Mesendoderm (in vitro differentiated cells): ENCODE data around the gene TOMM22.

Experiments
- DNase-seq: peaks from one replicate; pipeline ENCODE4 v3.0.0; 2013
- H2AK5ac ChIP-seq: 2 replicates; pipeline ENCODE4 v1.6.1; 2013; ENCODE audit warnings: low read length, inconsistent platforms
- H2BK120ac ChIP-seq: 2 replicates; pipeline ENCODE4 v1.6.1; 2013; ENCODE audit warnings: low read depth, mild to moderate bottlenecking, low read length, moderate library complexity, mixed read lengths
- H2BK15ac ChIP-seq: replicated peaks from 2 replicates; pipeline ENCODE4 v1.6.1; 2013; ENCODE audit warnings: low read depth, mild to moderate bottlenecking, moderate library complexity
- H2BK5ac ChIP-seq: 2 replicates; pipeline ENCODE4 v1.6.1; 2013; ENCODE audit warnings: low read length, inconsistent platforms
- H3K18ac ChIP-seq: 2 replicates; pipeline ENCODE4 v1.6.1; 2013; ENCODE audit warnings: mild to moderate bottlenecking, low read length, mixed read lengths
- H3K23ac ChIP-seq: one replicate; pipeline ENCODE4 v1.6.1; 2013; ENCODE audit warnings: low read length
- H3K27ac ChIP-seq: 2 replicates; pipeline ENCODE4 v1.5.1; 2013; ENCODE audit warnings: low read depth, mild to moderate bottlenecking, inconsistent platforms, low read length, moderate library complexity
- H3K27me3 ChIP-seq: 2 replicates; pipeline ENCODE4 v1.6.1; 2013; ENCODE audit warnings: low read length, control low read depth, mild to moderate bottlenecking, inconsistent platforms; ENCODE audit not compliant: insufficient read depth, poor library complexity
- H3K36me3 ChIP-seq: 2 replicates; pipeline ENCODE4 v1.6.1; 2013; ENCODE audit warnings: low read length, inconsistent platforms; ENCODE audit not compliant: control insufficient read depth, insufficient read depth
- H3K4ac ChIP-seq: one replicate; pipeline ENCODE4 v1.6.1; 2013; ENCODE audit warnings: low read depth, mild to moderate bottlenecking, low read length, moderate library complexity
- H3K4me1 ChIP-seq: 2 replicates; pipeline ENCODE4 v1.6.1; 2013; ENCODE audit warnings: low read depth, low read length, inconsistent platforms; ENCODE audit not compliant: control insufficient read depth
- H3K4me2 ChIP-seq: 2 replicates; pipeline ENCODE4 v1.6.1; 2013; ENCODE audit warnings: low read length
- H3K4me3 ChIP-seq: 2 replicates; pipeline ENCODE4 v1.5.1; 2013; ENCODE audit warnings: mild to moderate bottlenecking, low read length
- H3K56ac ChIP-seq: one replicate; pipeline ENCODE4 v1.6.1; 2013; ENCODE audit warnings: low read length
- H3K79me1 ChIP-seq: 2 replicates; pipeline ENCODE4 v1.6.1; 2013; ENCODE audit warnings: low read length, inconsistent platforms
- H3K79me2 ChIP-seq: 2 replicates; pipeline ENCODE4 v1.6.1; 2013; ENCODE audit warnings: mild to moderate bottlenecking, low read length; ENCODE audit not compliant: control insufficient read depth, insufficient read depth
- H3K9ac ChIP-seq: 2 replicates; pipeline ENCODE4 v1.6.1; 2013; ENCODE audit warnings: low read length, inconsistent platforms
- H4K5ac ChIP-seq: one replicate; pipeline ENCODE4 v1.6.1; 2013; ENCODE audit warnings: low read length
- H4K8ac ChIP-seq: one replicate; pipeline ENCODE4 v1.6.1; 2013; ENCODE audit warnings: low read depth, mild to moderate bottlenecking, control low read depth, low read length, moderate library complexity
- WGBS: extraction: QIAGEN DNeasy Blood & Tissue Kit; methylation state at CpG from one replicate; pipeline ENCODE4 v1.1.7; 2013; ENCODE audit warnings: low lambda C conversion rate, missing lambda C conversion rate; ENCODE audit not compliant: insufficient coverage; ENCODE audit errors: extremely low coverage; 5-methylcytosine and 5-hydroxymethylcytosine counted together

The TOMM22 gene

GRCh38 chr22:38700789-38701628 is 19.3 kb downstream of the TOMM22 start, which contains the start of gene JOSD1:
JOSD1 (minus strand) TSS chr22:38700943; CDS start chr22:38699987, 956 bp downstream.
- Histone ChIP-seq H2BK120ac (peak within 1 kb of the TSS; percentile 52), H3K4ac (peak within 1 kb of the TSS; percentile 59)
- WGBS: no CpG with 5 or more reads among the region's 94 CpGs

GRCh38 chr22:38704654-38705234 is 23.0 kb downstream of the TOMM22 start:
- Histone ChIP-seq H4K5ac (no peak overlapping the region), H2BK15ac (no peak overlapping the region)
- DNase-seq: peak; percentile 19

More at GRCh38 chr22:38700789-38701628, 19.3 kb downstream of the TOMM22 start, which contains the start of gene JOSD1:
- no peaks in the 10 kb centered on the region for H3K36me3 ChIP-seq
- peak; percentile 96 for DNase-seq
- H2BK5ac ChIP-seq: no peak within 1 kb of the TSS
- peaks cover 9% of the 10 kb centered on the region for H3K79me1 ChIP-seq
- peak within 1 kb of the TSS; percentile 96 for H3K9ac ChIP-seq
- peak within 1 kb of the TSS; percentile 5 for H4K8ac ChIP-seq
- no peak within 1 kb of the TSS for H2BK15ac ChIP-seq
- peaks cover 3% of the 10 kb centered on the region for H3K4me1 ChIP-seq
- peak within 1 kb of the TSS; percentile 97 for H3K56ac ChIP-seq
- peak within 1 kb of the TSS; percentile 76 for H3K27ac ChIP-seq
- peak within 1 kb of the TSS; percentile 93 for H3K4me3 ChIP-seq
- H3K18ac ChIP-seq: peak within 1 kb of the TSS; percentile 93
- peak within 1 kb of the TSS; percentile 81 for H3K4me2 ChIP-seq
- no peaks in the 10 kb centered on the region for H3K27me3 ChIP-seq
- peaks cover 19% of the 10 kb centered on the region for H3K79me2 ChIP-seq
- no peak within 1 kb of the TSS for H2AK5ac ChIP-seq
- H4K5ac ChIP-seq: peak within 1 kb of the TSS; percentile 44
- H3K23ac ChIP-seq: no peak within 1 kb of the TSS

GRCh38 chr22:38705235-38706100 is 23.7 kb downstream of the TOMM22 start, which contains the start of gene GTPBP1:
GTPBP1 (plus strand) TSS chr22:38705944; CDS start chr22:38705956, 12 bp downstream.
- no peak within 1 kb of the TSS for H2BK15ac ChIP-seq
- no peaks in the 10 kb centered on the region for H3K36me3 ChIP-seq
- H3K4me3 ChIP-seq: peak within 1 kb of the TSS; percentile 21
- DNase-seq: peak; percentile 100
- H3K79me2 ChIP-seq: peaks cover 42% of the 10 kb centered on the region
- H3K23ac ChIP-seq: no peak within 1 kb of the TSS
- H2BK5ac ChIP-seq: no peak within 1 kb of the TSS
- H3K18ac ChIP-seq: peak within 1 kb of the TSS; percentile 86
- H4K8ac ChIP-seq: peak within 1 kb of the TSS; percentile 43
- WGBS: no CpG with 5 or more reads among the region's 55 CpGs
- no peaks in the 10 kb centered on the region for H3K27me3 ChIP-seq
- H3K56ac ChIP-seq: peak within 1 kb of the TSS; percentile 93
- H2AK5ac ChIP-seq: no peak within 1 kb of the TSS
- H3K4me2 ChIP-seq: peak within 1 kb of the TSS; percentile 54
- H4K5ac ChIP-seq: no peak within 1 kb of the TSS
- no peak within 1 kb of the TSS for H2BK120ac ChIP-seq
- peak within 1 kb of the TSS; percentile 82 for H3K9ac ChIP-seq
- H3K79me1 ChIP-seq: peaks cover 13% of the 10 kb centered on the region
- peak within 1 kb of the TSS; percentile 62 for H3K27ac ChIP-seq
- H3K4me1 ChIP-seq: peaks cover 16% of the 10 kb centered on the region
- H3K4ac ChIP-seq: peak within 1 kb of the TSS; percentile 44

More at GRCh38 chr22:38704654-38705234, 23.0 kb downstream of the TOMM22 start:
- no peaks in the 10 kb centered on the region for H3K36me3 ChIP-seq
- H3K27ac ChIP-seq: peak overlapping the region; percentile 2
- peaks cover 13% of the 10 kb centered on the region for H3K79me1 ChIP-seq
- H3K27me3 ChIP-seq: no peaks in the 10 kb centered on the region
- H2BK5ac ChIP-seq: no peak overlapping the region
- H3K56ac ChIP-seq: peak overlapping the region; percentile 85
- peaks cover 14% of the 10 kb centered on the region for H3K4me1 ChIP-seq
- H3K79me2 ChIP-seq: peaks cover 39% of the 10 kb centered on the region
- H3K9ac ChIP-seq: peak overlapping the region; percentile 72
- no peak overlapping the region for H4K8ac ChIP-seq
- no peak overlapping the region for H2BK120ac ChIP-seq
- no peak overlapping the region for H3K18ac ChIP-seq
- no peak overlapping the region for H2AK5ac ChIP-seq
- peak overlapping the region; percentile 54 for H3K4me2 ChIP-seq
- H3K4ac ChIP-seq: no peak overlapping the region
- no peak overlapping the region for H3K4me3 ChIP-seq
- H3K23ac ChIP-seq: no peak overlapping the region
- WGBS: no CpG with 5 or more reads among the region's 10 CpGs

- no peak overlapping the region for H2BK5ac ChIP-seq
- H3K79me2 ChIP-seq: peaks cover 47% of the 10 kb centered on the region
- peak overlapping the region; percentile 32 for H3K4me2 ChIP-seq
- peak overlapping the region; percentile 86 for H3K18ac ChIP-seq
- H3K9ac ChIP-seq: peak overlapping the region; percentile 82
- H2BK120ac ChIP-seq: no peak overlapping the region
- H3K23ac ChIP-seq: no peak overlapping the region
- DNase-seq: peak; percentile 31
- no peaks in the 10 kb centered on the region for H3K36me3 ChIP-seq
- peak overlapping the region; percentile 21 for H3K4me3 ChIP-seq
- H3K56ac ChIP-seq: peak overlapping the region; percentile 93
- H3K79me1 ChIP-seq: peaks cover 13% of the 10 kb centered on the region
- H3K27me3 ChIP-seq: no peaks in the 10 kb centered on the region
- H3K27ac ChIP-seq: peak overlapping the region; percentile 62
- no peak overlapping the region for H2AK5ac ChIP-seq
- peak overlapping the region; percentile 44 for H3K4ac ChIP-seq
- H3K4me1 ChIP-seq: peaks cover 16% of the 10 kb centered on the region
- no peak overlapping the region for H4K5ac ChIP-seq
- peak overlapping the region; percentile 43 for H4K8ac ChIP-seq
- no peak overlapping the region for H2BK15ac ChIP-seq
- WGBS: no CpG with 5 or more reads among the region's 80 CpGs
Observed at GRCh38 chr22:38706101-38706900, 24.5 kb downstream of the TOMM22 start.

GRCh38 chr22:38706901-38707195 is 25.1 kb downstream of the TOMM22 start:
- no peaks in the 10 kb centered on the region for H3K36me3 ChIP-seq
- no peak overlapping the region for H2AK5ac ChIP-seq
- peaks cover 16% of the 10 kb centered on the region for H3K4me1 ChIP-seq
- H2BK15ac ChIP-seq: no peak overlapping the region
- H4K8ac ChIP-seq: no peak overlapping the region
- H3K56ac ChIP-seq: peak overlapping the region; percentile 93
- H3K4me3 ChIP-seq: peak overlapping the region; percentile 21
- H3K4ac ChIP-seq: no peak overlapping the region
- H3K27me3 ChIP-seq: no peaks in the 10 kb centered on the region
- no peak overlapping the region for H2BK5ac ChIP-seq
- no peak overlapping the region for H3K27ac ChIP-seq
- H3K79me2 ChIP-seq: peaks cover 47% of the 10 kb centered on the region
- H3K18ac ChIP-seq: no peak overlapping the region
- H4K5ac ChIP-seq: no peak overlapping the region
- no CpG with 5 or more reads among the region's 4 CpGs for WGBS
- peak overlapping the region; percentile 82 for H3K9ac ChIP-seq
- no peak overlapping the region for H2BK120ac ChIP-seq
- H3K79me1 ChIP-seq: peaks cover 13% of the 10 kb centered on the region
- peak overlapping the region; percentile 32 for H3K4me2 ChIP-seq
- no peak overlapping the region for H3K23ac ChIP-seq
- peak; percentile 25 for DNase-seq
